Measurements from ENCODE around the gene ERN1. TPM values are rescaled to one million over a fixed set of nuclear protein-coding genes. Genes with fewer than 3 reads are reported as not detected.
A peak's percentile ranks its signal among the peaks of the same experiment; 100 is the strongest.

Gene ERN1
- total and polyA plus RNA-seq, 2 of the 13 experiments (the other 11 are each of a cell fraction or from before 2014, with no cell fraction given), result 6.0 to 12.7 TPM

- TF ChIP-seq ZBTB43 (CRISPR knock-in tag; conservative IDR thresholded peaks at IDR 0.05) (peak; percentile 24; the same call in 1 of the 2 replicates), ZNF234 (CRISPR knock-in tag; conservative IDR thresholded peaks at IDR 0.05) (no peak), HMGA1 (CRISPR knock-in tag; conservative IDR thresholded peaks at IDR 0.05) (no peak), TGIF2 (CRISPR knock-in tag; IDR thresholded peaks at IDR 0.05) (0 out of 2 replicates have a peak, but pooled peaks have one; percentile 41), SSRP1 (CRISPR knock-in tag; IDR thresholded peaks at IDR 0.05) (no peak), SMC3 (IDR thresholded peaks at IDR 0.05; ENCODE audit: low read length) (peak; percentile 50), THYN1 (CRISPR knock-in tag; IDR thresholded peaks at IDR 0.05; ENCODE audit: borderline replicate concordance, low read depth) (no peak), PRDM4 (CRISPR knock-in tag; IDR thresholded peaks at IDR 0.05; ENCODE audit: borderline replicate concordance) (no peak), HIC2 (CRISPR knock-in tag; IDR thresholded peaks at IDR 0.05; ENCODE audit: low read depth) (peak; percentile 98), ZNF567 (CRISPR knock-in tag; IDR thresholded peaks at IDR 0.05; ENCODE audit: borderline replicate concordance) (0 out of 2 replicates have a peak, but pooled peaks have one; percentile 85), SCMH1 (CRISPR knock-in tag; IDR thresholded peaks at IDR 0.05; ENCODE audit: borderline replicate concordance) (no peak), ZNF777 (CRISPR knock-in tag; IDR thresholded peaks at IDR 0.05) (peak; percentile 56), ZNF513 (CRISPR knock-in tag; conservative IDR thresholded peaks at IDR 0.05) (no peak), ZNF530 (CRISPR knock-in tag; IDR thresholded peaks at IDR 0.05; ENCODE audit: low read depth) (no peak), HNF1B (CRISPR knock-in tag; IDR thresholded peaks at IDR 0.05) (0 out of 2 replicates have a peak, but pooled peaks have one; percentile 42), ELF3 (CRISPR knock-in tag; IDR thresholded peaks at IDR 0.05) (peak; percentile 96), RCOR2 (CRISPR knock-in tag; IDR thresholded peaks at IDR 0.05) (no peak; the same call in none of the 2 replicates), TEAD3 (CRISPR knock-in tag; optimal IDR thresholded peaks at IDR 0.05; ENCODE audit: borderline replicate concordance) (peak; percentile 26)
Measured at GRCh38 chr17:64155751-64156544, 26.0 kb upstream of the ERN1 start (continued).

Data from HepG2 (cell line).